LNCaP clone FGC (cell line): ENCODE measurements around the gene ADK.

Experiments used
- DNase-seq: peaks from one replicate; pipeline ENCODE4 v3.0.0-alpha.2; 2011; ENCODE audit warnings: low read depth
- H3K4me3 ChIP-seq: 2 replicates; pipeline ENCODE4 v1.5.1; 2011; ENCODE audit warnings: mild to moderate bottlenecking, low read depth, low read length, control low read depth
- TF ChIP-seq, protein P1 (sequence below): IDR thresholded peaks from 2 replicates; pipeline ENCODE4 v1.5.1; 2012; ENCODE audit warnings: mild to moderate bottlenecking; ENCODE audit not compliant: control insufficient read depth, insufficient read depth; ENCODE audit errors: extremely low read depth

ADK gene

DNA sequence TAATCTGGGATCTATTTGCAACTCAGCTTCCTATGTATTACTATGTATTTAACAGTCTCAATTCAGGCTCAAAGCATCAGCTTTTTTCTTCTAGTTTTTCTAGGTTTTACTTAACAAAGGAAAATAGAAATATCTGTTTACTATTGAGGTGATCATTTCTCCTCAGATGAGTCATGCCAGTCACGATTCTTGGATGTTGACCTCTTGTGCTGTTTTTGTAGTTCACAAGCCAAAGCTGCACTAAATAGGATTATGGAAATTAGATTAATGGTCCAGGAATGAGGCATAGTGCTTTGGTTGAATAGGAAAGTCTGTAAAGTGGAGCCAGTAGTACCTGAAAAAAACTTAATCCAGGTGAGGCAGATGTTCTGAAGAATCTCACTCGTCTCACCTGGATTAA lies 477.1 kb downstream of the ADK start:
- TF ChIP-seq, protein P1, sequence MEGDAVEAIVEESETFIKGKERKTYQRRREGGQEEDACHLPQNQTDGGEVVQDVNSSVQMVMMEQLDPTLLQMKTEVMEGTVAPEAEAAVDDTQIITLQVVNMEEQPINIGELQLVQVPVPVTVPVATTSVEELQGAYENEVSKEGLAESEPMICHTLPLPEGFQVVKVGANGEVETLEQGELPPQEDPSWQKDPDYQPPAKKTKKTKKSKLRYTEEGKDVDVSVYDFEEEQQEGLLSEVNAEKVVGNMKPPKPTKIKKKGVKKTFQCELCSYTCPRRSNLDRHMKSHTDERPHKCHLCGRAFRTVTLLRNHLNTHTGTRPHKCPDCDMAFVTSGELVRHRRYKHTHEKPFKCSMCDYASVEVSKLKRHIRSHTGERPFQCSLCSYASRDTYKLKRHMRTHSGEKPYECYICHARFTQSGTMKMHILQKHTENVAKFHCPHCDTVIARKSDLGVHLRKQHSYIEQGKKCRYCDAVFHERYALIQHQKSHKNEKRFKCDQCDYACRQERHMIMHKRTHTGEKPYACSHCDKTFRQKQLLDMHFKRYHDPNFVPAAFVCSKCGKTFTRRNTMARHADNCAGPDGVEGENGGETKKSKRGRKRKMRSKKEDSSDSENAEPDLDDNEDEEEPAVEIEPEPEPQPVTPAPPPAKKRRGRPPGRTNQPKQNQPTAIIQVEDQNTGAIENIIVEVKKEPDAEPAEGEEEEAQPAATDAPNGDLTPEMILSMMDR = no peak
- H3K4me3 ChIP-seq = no peak overlapping the region
- DNase-seq = no peak

DNA sequence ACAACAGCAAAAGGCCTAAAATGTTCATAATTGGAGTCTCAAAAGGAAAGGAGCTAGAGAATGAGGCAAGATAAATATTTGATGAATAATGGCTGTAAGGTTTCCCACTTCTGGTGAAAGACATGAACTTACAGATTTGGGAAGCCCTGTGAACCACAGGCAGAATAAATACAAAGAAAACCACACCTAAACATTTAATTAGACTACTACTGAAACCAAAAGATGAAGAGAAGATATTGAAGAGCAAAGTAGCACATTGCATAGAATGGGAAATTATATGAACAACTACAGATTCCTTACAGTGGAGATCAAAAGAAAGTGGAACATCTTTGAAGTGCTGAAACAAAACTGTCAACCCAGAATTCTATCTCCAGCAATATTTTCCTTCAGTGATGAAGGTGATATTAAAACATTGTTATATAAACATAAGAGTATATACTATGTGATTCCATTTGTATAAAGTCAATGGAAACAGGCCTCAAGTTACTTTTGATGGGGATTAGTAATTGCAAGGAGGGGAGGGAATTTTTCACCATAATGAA lies 484.0 kb downstream of the ADK start:
- DNase-seq = no peak
- TF ChIP-seq, protein P1 = no peak
- no peak overlapping the region for H3K4me3 ChIP-seq

DNA sequence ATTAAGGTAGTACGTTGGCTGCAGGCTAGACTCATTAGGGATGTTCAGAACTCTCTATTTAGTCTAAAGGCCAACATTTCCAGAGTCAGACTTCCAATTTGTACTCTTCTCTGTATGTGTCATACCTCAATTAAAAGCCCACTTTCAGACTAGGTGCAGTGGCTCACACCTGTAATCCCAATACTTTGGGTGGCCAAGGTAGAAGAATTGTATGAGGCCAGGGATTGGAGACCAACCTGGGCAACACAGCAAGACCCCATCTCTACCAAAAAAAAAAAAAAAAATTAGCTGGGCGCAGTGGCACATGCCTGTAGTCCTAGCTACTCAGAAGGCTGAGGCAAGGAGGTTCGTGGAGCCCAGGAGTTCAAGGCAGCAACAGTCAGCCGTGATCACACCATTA lies 484.6 kb downstream of the ADK start:
- no peak for DNase-seq
- H3K4me3 ChIP-seq = no peak overlapping the region
- TF ChIP-seq, protein P1 = no peak

DNA sequence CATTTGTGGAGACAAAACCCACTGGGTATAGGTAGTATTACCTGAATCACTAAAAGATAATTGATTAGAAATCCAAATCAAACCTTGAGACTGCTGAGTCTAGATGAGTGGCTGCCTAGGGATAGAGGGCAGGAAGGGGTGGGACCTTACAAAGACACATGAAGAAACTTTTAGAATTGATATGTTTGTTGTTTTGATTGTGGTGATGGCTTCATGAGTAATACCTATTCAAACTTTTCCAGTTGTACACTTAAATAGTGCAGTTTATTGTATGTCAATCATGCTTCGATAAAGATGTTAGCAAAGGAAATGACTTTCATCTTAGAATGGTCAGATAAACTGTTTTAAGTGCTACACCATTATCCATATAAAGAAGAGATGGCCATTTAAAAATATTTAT lies 486.7 kb downstream of the ADK start:
- H3K4me3 ChIP-seq = no peak overlapping the region
- TF ChIP-seq, protein P1 = no peak
- no peak for DNase-seq

DNA sequence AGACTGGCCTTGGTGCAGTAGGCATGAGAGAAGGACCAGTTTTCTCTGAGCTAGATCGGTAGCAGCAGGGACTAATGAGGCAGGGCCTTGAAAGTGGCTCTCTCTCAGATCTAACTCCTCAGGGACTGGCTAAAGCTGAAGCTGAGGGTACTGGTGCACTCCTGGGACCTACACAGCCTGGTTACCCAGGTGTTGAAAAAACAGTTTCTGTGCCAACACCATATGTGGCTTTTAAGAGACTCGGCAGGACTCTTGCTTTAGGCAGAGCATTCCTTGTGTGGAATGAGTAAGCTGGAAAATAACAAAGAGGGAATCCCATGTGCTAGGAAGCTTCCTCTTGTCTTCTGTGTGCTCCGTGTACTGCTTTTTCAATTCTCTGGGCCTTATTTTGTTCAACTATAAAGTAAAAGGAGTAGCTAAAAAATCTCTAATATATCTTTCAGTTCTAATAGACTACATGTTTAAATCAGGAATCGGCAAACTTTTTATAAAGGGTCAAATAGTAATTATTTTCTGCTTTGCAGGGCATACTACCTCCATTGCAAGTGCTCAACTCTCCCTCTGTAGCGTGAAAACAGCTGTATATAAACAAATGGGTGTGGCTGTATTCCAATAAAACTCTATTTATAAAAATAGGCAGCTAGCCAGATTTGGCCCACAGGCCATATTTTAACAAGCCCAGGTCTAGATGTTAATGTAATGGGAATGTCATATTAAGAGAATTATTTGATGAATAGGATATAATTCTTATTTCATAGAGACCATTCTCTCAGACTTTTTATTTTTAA lies 489.3 kb downstream of the ADK start:
- TF ChIP-seq, protein P1 = no peak
- H3K4me3 ChIP-seq = no peak overlapping the region
- no peak for DNase-seq

DNA sequence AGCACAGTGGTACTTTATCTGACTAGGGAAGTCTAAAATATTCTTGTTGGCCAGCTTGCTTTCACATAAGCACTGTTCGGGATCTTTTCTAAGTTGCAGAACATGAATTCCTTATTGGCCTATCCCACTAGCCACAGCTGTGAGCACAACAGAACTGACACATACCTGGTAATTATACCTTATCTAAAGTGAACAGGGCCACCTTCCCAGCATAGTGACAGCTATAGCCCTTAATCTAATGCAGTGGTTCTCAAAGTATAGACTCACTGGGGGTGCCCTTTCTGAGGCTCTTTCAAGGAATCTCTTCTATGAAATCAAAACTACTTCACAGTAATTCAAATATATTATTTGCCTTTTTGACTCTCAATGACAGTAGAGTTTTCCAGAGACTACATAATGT lies 490.6 kb downstream of the ADK start:
- DNase-seq = no peak
- no peak overlapping the region for H3K4me3 ChIP-seq
- TF ChIP-seq, protein P1 = no peak
